Islet precursor cell (in vitro differentiated cells): ENCODE data around the gene SEMA3F.

Source experiments
- DNase-seq: peaks from one replicate; pipeline ENCODE4 v3.0.0-alpha.2; 2018

The SEMA3F gene

DNA sequence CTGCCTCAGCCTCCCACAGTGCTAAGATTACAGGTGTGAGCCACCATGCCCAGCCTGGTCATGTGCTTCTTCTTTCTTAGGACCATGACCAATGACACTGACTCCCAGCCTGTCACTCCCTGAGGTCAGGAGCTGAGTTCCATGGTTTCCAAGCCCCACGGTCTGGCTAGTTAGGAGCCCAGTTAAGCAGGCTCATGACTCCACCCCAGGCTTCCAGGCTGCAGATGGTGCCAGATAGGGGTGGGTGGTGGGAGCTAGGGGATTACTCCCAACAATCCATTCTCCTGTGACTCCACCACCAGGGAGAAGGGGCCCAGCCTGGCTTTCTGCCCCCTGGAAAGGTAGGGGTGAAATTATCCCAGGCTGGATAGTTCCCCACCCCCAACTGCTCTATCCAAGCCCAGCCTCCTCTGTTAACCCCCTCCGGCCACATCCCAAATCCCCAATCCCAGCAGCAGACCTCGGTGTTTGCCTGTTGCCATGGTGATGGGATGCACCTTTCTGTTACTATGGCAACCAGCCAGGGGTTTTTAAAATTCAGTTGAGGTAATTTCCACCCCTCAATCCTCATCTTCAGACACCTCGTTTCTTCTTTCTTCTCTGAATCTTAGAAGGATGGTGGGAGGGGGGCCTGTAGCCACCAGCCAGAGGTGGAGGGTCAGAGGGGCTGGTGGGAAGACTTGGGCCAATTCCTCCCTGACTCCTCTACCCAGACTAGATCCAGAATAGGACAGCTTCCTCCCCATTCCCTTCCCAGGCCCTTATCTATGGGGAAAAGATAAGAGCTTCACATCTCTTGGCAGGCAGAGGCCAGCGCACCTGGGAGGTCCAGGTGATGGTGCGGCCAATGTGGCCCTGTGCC, 22.5 kb upstream of the SEMA3F start:
- DNase-seq, result no peak

DNA sequence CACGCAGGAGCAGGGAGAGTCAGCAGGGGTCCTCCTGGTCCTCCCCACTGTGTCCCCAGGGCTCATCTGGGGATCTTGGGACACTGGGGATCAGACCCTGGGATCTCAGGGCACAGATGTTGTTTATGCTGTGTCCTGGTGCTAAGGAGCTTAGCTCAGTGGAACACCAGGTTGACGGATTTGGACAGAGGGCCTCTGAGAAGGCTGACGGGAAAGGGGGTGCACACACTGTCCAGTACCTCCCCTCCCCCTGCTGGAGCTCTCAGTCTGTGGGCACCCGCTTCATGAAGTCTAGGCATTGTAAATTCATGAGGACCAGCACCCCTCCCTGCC, 21.9 kb upstream of the SEMA3F start:
- DNase-seq, result no peak

DNA sequence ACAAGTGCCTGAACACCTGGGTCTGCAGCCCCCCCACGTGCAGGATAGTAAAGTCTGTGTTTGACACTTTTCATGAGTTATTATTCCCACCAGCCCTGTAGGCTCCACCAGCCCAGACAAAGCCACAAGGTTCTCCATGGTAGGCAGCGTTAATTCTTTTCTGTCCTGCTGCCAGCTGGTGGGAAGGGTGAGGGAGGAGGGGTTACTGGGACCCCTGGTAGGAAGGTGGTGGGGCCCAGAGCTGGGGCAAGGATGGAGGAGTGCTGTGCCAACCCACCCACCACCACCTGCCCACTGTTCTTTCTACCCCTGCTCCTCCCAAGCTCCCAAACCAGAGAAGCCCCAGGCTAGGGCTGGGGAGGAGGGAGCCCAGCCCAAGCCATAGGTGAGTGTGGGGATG, 20.8 kb upstream of the SEMA3F start:
- DNase-seq, result no peak

DNA sequence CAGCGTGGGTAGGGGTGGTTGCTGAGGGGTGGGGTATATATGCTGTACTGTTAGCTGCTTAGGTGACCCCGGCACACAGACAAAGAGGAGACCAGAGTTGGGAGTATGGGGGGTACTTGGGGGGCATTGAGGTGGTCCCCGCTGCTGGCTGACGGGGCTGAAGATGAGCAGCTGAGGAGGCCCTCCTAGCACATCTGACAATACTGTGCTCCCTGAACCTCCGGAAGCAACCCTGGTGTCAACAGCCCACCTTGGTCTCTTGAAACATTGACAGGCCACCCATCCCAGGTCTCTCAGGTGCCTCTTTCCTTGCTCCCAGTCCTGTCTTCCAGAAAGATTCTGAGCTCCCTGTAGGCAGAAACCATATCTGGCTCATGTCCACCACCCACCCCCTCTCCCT, 19.2 kb upstream of the SEMA3F start:
- no peak for DNase-seq

DNA sequence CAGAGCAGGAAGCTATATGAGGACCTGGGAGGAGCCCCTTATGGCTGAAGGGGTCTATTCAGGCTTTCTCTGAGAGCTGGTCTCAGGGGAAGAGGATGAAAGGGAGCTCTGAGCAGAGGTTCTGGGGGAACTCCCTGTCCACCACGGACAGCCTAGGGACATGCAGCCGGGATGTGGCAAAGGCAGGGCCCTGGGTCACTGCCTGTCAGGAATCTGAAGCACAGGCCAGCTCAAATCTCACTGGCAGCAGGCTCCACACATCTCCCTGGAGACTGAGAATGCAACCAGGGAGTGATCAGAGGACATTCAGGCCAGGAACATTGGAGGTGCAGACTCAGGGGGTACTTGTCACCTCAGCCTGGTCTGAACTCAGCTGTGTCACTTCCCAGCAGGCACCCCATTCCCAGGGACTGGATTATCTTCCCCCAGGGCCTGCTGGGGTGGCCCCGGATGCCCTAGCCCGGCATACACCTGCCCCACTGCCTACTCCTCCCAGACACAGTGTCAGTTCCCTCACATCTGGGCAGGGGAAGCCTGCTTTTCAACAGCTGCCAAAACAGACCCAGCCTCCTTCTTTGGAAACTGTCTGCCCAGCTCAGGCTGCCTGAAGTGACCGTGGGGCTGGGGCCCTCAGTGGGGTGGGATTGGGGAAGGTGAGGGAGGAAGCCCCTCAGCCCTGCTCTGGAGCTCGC, 18.3 kb upstream of the SEMA3F start:
- no peak for DNase-seq

DNA sequence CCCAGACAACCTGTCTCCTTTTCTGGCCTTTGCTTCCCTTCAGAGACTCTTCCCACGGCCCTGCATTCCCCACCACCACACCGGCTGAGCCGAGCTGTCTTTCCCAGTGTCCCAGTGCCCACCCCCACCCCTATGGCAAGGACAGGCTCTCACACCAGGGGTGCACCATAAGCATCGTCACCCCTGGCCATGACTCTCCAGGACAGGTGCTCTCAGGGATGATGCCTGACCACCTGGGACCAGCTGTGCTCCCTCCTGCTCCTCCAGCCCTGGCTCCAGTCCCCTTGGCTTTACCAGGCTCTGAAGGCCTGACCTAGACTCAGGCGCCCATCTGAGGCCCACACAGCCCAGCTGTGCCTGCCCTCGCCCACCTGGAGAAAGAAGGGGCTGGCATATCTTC, 17.6 kb upstream of the SEMA3F start:
- DNase-seq, result no peak

DNA sequence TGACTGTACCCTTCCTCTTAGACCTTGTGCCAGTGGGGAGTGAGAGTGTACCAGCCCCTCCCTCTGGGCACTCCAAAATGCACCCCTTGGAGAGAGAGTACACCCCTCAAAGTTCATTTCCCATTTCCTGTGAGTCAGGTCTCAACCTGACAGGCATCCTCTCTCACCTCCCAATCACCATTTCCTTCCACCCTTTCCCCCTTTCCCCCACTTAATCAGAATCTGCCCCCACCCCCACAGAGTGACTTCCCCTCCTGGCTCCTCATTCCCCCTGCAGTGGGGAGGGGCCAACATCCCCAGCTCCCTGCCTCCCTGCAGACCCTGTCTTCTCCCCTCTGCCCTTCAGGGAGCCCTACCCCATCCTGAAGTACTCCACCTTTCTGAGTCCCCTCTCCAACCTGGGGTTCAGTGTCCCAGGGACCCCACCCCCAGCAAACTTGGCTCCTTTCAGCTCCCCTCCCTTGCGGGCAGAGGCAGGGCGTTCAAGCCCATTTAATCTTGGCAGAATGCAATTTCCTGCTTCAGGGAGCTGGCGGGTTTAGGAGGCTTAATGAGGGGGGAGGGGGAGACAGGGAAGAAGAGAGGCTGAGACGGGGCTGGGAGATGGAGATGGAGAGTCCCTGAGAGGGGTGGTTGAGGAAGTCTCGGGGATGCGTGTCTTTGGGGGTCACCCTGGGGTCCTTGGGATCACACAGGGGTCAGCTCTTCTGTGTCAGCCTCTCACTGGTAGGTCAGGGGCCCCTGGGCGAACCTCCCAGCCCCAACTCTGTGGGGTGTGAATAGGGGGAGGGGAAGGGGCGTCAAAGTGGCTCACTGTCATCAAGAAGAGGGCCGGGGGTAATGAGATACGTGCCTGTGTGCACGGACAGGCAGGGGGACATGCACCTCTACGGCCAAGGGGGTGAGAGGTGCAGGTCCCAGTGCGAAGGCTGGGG, 16.6 kb upstream of the SEMA3F start:
- no peak for DNase-seq

DNA sequence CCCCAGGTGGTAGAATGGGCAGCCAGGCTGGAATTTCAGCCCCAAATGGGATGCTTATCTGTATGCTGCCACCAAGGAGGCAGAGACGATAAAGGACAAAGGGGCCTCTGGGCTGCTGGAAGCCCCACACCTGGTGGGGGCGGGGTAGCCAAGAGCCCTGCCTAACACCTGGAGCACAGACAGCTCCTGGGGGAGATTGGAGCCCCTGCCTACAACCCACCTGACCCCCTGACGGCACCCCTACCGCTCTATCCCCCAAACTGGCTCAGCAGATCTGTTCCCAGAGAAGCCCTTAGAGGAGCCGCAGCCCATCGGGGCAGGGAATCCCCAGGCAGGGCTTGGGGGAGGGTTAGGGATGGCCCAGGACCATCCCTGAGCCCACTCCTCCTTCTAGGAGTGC, 15.8 kb upstream of the SEMA3F start:
- no peak for DNase-seq

DNA sequence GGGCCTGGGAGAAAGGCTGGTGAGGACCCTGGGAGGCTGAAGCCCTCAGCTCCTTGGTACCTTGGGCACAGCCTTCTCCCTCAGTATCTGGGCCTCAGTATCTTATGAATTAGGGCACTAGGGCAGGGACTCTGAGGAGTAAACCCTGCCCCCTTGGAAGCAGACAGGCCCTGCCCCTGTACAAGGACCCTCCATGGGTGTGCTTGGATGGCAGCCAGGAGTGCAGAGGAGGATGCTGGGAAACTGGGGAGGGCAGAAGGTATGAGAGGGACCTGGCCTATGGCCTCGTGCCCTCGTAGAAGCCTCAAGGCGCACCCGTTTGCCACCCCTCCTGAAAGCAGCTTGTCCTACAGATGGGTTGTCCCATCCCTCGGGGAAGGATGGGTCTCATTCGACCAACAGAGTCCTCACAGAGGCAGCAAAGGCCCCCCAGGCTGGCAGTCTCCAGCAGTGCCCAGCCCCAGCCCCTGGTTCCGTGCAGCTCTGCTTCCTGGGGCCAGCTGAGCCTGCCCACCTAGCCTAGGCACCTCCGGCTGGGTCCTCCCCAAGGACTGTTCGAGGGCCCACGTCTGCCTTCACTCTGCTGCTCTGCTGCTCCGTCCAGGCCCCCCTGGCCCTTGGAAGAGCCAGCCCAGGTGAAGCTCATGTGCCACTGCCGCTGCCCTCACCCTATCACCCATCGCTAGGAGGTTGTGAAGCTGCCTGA, 15.3 kb upstream of the SEMA3F start:
- DNase-seq, result no peak

DNA sequence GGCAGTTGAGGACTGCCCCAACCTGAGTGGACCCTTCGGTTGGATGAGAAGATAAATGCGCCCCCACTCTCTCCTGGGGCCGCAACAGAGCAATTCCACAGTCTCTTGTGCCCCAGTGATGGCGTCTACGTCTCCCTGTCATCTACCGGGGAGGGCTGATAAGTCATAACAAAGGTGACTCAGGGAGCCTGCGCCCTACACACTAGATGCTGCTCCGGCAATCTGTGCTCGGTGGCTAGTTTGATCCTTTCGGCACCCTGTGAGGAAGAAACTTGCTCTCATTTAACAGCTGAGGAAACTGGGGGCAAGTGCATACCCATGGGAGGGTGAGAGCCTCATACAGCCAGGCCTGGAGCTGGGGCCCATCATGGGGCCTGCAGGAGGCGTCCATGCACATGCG, 14.1 kb upstream of the SEMA3F start:
- no peak for DNase-seq

DNA sequence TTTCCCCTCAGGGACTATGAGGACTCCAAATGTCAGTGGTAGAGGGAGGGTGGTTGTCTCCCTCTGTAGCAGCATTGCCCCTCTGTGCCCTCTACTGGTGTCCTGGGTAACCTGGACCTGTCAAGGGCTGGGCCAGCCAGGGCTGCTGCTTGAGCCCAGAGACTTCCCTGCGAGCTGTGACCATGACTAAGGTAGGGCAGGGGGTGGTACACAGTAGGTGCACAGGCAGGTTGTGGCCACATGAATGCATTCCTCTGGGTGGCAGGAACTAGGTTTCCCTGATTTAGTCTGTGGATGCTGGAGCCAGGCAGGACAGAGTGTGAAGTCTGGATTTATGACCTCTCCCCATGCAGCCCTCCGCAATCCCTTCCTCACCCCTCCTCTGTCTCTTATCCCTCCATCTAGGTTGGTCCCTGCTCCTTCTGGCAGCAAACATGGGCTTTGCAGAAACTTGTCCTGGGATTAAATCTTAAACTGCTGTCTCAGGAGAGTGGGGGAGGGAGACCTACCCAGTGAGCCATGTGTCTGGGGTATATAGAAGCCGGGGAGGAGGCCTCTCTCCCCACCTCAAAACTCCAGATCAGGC, 8.7 kb upstream of the SEMA3F start:
- no peak for DNase-seq

DNA sequence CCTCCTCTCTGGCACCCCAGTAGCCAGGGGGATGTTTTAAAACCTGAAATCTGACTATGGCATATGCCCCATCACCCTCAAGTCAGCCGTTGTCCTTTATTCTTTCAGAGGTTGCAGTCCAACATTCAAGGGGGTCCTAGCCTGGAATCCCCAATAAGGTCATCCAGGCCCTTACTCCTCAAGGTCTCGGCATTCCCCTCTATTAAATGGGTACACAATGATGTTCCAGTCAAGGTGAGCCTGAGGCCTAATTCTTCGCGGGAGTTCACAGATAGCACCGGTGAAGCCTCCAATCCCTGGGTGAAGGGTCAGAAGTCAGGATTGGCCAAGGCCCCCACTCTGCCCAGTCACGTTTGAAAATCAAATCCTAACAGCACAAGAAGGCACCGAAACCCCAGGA, 8.1 kb upstream of the SEMA3F start:
- DNase-seq, result no peak

DNA sequence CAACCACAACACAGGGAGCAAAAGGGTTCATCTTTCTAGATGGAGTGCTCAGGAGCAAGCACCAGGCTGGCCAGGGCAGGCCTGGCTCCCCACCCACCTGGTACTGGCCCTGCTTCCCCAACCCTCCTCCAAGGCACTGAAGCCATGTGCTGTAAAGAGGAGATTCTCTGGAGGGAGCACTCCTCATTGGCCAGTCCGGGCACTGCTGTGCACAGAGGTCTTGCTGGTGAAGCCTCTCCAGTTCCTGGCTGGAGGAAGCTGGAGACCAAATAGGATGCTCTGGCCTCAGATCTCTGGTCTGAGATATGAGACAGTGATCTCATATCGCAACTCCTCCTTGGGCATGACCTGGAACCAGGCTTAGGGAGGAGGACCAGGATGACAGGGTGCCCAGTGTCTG, 7.7 kb upstream of the SEMA3F start:
- no peak for DNase-seq

DNA sequence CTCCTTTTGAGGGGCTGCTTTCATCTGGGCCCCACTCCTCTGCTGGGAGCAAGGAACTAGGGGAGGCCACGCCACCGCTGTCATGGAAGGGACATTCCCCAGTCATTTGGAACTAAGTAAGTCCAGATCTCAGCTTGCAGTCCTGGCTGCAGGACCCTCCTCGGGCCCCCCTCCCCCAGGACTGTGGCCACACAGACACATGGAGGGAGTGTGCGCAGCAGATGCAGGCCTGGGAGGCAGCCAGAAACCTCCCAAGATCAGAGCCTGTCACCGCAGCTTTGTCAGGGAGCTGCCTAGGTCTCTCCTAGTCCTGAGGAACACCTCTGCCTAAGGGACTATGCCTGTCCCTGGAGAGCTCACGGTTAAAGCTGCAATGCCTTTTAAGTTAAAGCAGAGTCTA, 7.3 kb upstream of the SEMA3F start:
- no peak for DNase-seq

DNA sequence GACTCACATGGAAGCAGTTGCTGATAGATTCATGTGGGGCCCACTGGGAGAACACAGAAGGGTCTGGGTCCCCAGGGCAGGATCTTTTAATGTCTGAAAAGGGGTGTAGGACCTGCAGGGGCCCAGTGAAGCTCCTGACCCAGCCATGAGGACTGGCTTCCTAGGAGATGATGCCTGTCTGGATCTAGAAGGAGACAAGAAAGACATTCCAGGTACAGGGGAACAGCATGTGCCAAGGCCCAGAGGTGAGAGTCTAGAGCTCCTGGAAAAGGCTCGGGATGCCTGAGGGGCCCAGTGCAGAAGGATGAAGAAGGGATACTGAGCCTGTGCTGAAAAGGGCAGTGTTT, 4.7 kb upstream of the SEMA3F start:
- DNase-seq, result no peak

DNA sequence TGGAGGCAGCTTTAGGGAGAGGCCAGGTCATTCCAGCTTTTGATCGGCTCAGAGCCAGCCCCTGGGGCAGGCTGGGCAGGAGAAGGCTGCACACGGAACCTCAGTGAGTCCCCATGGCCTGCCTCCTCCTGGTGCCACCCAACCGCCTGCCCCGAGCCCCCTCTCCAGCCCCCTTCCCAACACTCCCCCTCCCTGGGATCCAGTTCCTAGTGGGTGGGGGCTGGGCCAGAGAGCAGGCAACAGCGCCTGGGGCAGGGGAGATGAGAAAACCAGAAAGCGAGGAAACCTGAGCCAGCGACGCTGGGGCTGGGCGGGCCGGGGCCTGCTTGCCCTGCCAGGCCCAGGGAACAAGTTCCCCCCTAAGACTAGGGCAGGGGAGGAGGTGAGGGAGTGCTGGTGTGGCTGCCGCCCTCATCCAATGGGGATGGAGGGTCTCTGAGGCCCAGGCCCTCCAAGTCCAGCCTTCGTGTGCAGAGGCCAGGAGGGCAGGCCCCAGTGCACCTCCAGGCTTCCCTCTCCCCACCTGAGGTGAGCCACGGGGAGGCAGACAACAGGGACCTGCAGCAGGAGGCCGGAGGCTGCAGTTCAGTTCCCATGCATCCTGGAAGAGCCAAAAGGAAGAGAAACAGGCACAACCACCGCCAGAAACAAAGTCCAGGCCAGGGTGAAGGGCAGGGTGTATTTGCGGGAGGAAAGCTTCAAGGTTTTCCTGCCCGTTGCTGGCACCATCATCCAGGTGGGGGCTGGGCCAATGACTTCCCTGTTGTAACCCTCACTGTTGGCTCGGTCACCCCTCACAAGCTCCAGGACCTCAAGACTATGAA, 4.0 kb upstream of the SEMA3F start:
- peak; percentile 91 for DNase-seq

DNA sequence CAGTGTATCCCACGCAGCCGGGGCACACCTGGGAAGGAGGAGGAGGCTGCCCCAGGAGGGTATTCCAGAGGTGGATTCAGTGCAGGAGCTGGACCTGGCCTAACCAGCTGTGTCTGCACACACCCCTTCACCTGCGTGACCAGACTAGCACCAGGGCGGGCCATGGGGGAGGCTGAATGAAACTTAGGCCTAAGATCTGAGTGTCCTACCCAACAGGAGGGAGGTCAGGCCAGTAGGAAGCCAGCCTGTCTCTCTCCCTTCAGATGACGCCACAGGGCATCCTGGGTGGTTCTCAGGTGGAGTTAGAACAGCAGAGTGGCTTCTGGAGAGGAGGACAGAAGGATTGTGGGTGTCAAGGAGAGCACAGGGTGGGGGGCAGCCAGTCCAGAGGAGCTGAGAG, 3.4 kb upstream of the SEMA3F start:
- DNase-seq, result no peak

DNA sequence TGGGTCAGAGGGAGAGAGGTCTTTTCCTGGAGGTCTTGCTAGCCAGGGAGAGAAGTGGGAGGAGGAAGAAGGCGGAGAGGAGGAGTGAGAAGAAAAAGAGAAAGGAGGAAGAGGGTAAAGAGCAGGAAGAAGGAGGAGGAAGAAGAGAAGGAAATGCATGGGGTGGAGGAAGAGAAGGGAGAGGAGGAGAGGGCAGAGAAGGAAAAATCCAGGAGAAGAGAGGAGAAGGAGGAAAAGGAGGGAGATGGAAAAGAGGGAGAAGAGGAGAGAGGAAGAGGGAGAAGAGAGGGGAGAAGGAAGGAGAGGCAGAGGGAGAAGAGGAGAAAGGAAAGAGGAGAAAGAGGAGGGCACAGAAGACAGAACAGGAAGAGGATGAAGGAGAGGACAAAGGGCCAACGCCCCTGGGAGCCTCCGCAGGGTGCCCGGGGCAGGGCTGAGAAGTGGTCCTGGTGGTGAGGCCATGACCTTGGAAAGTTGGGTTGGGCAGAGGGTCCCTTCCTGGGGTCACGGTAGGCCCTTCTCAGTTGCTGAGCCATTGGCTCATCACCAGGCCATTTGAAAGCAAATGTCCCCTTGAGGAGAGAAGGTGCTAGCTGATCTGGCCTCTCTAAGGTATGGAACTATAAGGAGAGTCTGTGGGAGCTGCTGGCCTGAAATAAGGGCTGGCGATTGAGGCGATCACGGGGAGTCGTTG, 1.2 kb upstream of the SEMA3F start:
- DNase-seq, result no peak

DNA sequence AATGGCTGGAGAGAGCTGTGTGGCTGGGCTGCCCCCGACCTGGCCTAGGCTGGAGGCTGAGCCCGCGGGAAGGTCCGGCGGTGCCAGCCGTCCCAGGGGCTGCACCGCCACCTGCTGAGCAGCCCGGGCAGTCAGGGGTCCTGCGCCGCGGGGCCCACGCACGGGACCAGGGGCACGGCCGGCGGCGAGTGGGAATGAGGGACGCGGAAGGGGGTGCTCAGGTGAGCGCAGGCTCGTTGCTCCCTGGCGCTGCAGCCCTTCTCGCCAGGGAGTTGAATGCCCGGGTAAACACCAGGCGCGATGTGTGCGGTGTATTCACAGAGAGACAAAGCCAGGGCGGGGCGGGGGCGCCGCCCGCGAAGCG, 666 bp upstream of the SEMA3F start:
- DNase-seq, result no peak

DNA sequence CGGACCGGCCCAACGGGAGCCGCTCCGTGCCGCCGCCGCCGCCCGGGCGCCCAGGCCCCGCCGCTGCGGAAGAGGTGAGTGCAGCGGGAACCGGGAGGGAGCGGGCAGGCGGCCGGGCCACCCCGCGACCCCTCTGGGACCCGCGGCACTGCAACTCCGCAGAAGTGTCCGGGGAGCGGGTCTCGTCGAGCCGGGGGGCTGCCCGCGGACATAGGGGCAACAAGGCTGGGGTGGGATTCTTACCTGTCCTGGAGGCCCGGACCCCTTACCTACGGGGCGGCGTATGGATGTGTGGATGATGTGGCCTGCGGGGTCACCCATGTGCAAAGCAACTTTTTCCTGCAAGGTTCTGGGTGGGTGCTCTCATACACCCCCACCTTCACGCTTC, 361 bp downstream of the SEMA3F start:
- DNase-seq, result no peak

DNA sequence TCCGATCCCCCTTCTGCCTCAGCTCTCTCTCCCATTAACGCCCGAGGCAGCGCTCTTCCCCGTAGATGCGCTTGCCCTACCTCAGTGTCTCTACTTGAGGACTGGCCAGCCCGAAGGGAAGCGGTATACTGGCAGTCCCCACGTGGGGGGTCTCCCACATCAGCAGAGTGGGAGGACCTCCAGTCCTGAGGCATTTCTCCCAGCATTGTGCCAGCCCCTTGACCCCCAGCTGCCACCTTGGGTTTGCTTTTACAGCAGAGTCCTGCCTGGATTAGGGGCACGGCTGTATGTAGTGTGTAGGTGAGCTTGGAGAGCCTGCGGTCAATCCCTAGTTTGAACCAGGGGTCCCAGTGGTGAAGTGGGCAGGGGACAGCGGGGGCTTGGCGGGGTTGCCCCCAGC, 767 bp downstream of the SEMA3F start:
- no peak for DNase-seq
